OCI-LY3 (cell line): ENCODE results near the gene STAT5B.
A peak's percentile ranks its signal among the peaks of the same experiment; 100 is the strongest.

Source experiments
- H2AFZ ChIP-seq: fragments of 200-600, 300-600 bp; shearing (Covaris generic); 2 replicates; pipeline ENCODE4 v1.6.0; 2014; ENCODE audit warnings: antibody characterized with exemption, low read depth, low read length
- H3K27ac ChIP-seq: fragments of 200-600, 300-600 bp; sonication (generic); 2 replicates; pipeline ENCODE4 v1.5.1; 2014; ENCODE audit warnings: mild to moderate bottlenecking, low read length, moderate library complexity, mixed read lengths
- H3K27me3 ChIP-seq: fragments of 200-600, 300-600 bp; sonication (generic); 2 replicates; pipeline ENCODE4 v1.6.1; 2014; ENCODE audit warnings: low read depth, low read length, mixed read lengths
- H3K36me3 ChIP-seq: fragments of 200-600, 300-600 bp; sonication (generic); replicated peaks from 2 replicates; pipeline ENCODE3; 2014; ENCODE audit warnings: low read depth, low read length, mixed read lengths
- H3K4me1 ChIP-seq: fragments of 300-600, 200-600 bp; sonication (generic); 2 replicates; pipeline ENCODE4 v1.6.1; 2014; ENCODE audit warnings: low read length, mixed read lengths
- H3K4me2 ChIP-seq: fragments of 200-600, 300-600 bp; sonication (generic); 2 replicates; pipeline ENCODE4 v1.6.1; 2014; ENCODE audit warnings: low read length, mixed read lengths
- H3K4me3 ChIP-seq: fragments of 300-600, 200-600 bp; sonication (generic); 2 replicates; pipeline ENCODE4 v1.5.1; 2014; ENCODE audit warnings: antibody characterized with exemption, mild to moderate bottlenecking, low read length, moderate library complexity
- H3K79me2 ChIP-seq: fragments of 300-600, 200-600 bp; shearing (Covaris generic); 2 replicates; pipeline ENCODE4 v1.6.1; 2014; ENCODE audit warnings: mild to moderate bottlenecking, low read length, mixed read lengths
- H3K9ac ChIP-seq: fragments of 300-600, 200-600 bp; shearing (Covaris generic); 2 replicates; pipeline ENCODE4 v1.6.0; 2014; ENCODE audit warnings: mild to moderate bottlenecking, low read length, moderate library complexity
- H3K9me3 ChIP-seq: fragments of 200-600, 300-600 bp; shearing (Covaris generic); 2 replicates; pipeline ENCODE4 v1.6.1; 2014; ENCODE audit warnings: low read length, mixed read lengths; ENCODE audit not compliant: insufficient read depth
- H4K20me1 ChIP-seq: fragments of 200-600, 300-600 bp; sonication (generic); 2 replicates; pipeline ENCODE4 v1.6.1; 2016; ENCODE audit warnings: low read length, mixed read lengths; ENCODE audit not compliant: insufficient read depth
- EZH2phosphoT487 ChIP-seq: fragments of 200-600 bp; shearing (Covaris generic); IDR thresholded peaks from 2 replicates; pipeline ENCODE4 v1.6.1; 2018; ENCODE audit warnings: antibody characterized with exemption, mixed run types, low read depth
- TF ChIP-seq, protein P1 (sequence below): fragments of 200-600, 300-600 bp; sonication (generic); IDR thresholded peaks from 2 replicates; pipeline ENCODE4 v1.5.1; 2014; ENCODE audit warnings: antibody characterized with exemption, low read length, low read depth

Gene STAT5B

DNA sequence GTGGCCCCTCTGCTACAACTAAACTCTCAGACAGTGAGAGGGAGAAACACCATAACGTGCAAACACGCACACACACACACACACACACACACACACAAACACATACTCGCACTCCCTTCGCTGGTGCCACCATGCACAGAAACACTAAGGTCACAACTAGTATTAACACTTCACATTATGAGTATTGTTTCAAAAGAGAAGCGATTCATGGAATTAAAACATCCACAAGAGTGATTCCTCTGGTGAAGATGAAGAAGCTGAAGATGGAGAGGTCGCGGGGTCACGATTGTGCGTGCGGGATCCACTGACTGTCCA lies 74.8 kb downstream of the STAT5B start:
- H3K27ac ChIP-seq: no peak overlapping the region
- H2AFZ ChIP-seq: no peak overlapping the region
- peaks cover 40% of the 10 kb centered on the region for H3K36me3 ChIP-seq
- peaks cover 18% of the 10 kb centered on the region for H3K4me1 ChIP-seq
- TF ChIP-seq EZH2phosphoT487: no peak
- TF ChIP-seq, protein P1, sequence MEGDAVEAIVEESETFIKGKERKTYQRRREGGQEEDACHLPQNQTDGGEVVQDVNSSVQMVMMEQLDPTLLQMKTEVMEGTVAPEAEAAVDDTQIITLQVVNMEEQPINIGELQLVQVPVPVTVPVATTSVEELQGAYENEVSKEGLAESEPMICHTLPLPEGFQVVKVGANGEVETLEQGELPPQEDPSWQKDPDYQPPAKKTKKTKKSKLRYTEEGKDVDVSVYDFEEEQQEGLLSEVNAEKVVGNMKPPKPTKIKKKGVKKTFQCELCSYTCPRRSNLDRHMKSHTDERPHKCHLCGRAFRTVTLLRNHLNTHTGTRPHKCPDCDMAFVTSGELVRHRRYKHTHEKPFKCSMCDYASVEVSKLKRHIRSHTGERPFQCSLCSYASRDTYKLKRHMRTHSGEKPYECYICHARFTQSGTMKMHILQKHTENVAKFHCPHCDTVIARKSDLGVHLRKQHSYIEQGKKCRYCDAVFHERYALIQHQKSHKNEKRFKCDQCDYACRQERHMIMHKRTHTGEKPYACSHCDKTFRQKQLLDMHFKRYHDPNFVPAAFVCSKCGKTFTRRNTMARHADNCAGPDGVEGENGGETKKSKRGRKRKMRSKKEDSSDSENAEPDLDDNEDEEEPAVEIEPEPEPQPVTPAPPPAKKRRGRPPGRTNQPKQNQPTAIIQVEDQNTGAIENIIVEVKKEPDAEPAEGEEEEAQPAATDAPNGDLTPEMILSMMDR: no peak
- H3K27me3 ChIP-seq: no peaks in the 10 kb centered on the region
- no peaks in the 10 kb centered on the region for H3K9me3 ChIP-seq
- H4K20me1 ChIP-seq: no peaks in the 10 kb centered on the region
- no peaks in the 10 kb centered on the region for H3K79me2 ChIP-seq
- no peak overlapping the region for H3K4me3 ChIP-seq
- no peak overlapping the region for H3K9ac ChIP-seq
- H3K4me2 ChIP-seq: no peak overlapping the region

DNA sequence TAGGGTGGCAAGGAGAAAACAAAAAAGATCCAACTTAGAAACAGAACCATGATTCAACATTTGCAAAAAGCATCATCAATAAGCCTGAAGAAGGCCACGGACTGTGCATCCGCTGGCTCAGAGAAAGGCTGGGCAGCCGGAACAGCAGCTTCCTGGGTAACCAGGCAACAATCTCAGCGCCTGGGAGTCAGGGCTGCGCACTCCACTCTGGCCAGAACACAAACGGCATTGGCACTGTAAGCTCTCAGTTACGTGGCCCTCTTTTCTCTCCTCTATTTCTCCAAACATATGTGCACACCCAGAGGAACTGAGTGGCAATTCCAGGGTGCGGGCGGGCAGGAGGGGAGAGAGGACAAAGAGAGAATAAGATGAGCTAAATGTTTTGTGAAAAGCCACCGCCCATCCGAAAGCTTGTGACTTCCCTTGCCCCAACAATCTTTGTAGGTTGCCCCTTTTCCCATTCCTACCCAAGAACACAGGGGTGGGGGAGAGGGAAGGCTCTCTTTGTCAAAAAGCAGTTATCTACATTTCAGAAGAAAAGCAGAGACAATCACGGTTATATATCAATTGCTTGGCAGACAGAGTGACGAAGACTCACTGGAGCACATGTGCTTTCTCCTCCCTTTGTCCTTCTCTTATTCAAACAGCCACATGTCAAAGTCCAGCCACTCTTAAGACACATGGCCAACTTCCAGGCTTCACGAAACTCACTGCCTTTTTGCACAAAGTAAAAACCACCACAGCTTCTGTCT lies 75.3 kb downstream of the STAT5B start:
- Histone ChIP-seq H3K27me3 (no peaks in the 10 kb centered on the region), H3K27ac (peak overlapping the region; percentile 11; the same call in 1 of the 2 replicates), H3K9me3 (no peaks in the 10 kb centered on the region), H3K4me3 (no peak overlapping the region), H3K9ac (no peak overlapping the region), H3K79me2 (no peaks in the 10 kb centered on the region), H3K36me3 (peaks cover 36% of the 10 kb centered on the region), H3K4me2 (no peak overlapping the region), H3K4me1 (peaks cover 18% of the 10 kb centered on the region), H4K20me1 (no peaks in the 10 kb centered on the region), H2AFZ (no peak overlapping the region)
- TF ChIP-seq, protein P1: no peak
- no peak for TF ChIP-seq EZH2phosphoT487

DNA sequence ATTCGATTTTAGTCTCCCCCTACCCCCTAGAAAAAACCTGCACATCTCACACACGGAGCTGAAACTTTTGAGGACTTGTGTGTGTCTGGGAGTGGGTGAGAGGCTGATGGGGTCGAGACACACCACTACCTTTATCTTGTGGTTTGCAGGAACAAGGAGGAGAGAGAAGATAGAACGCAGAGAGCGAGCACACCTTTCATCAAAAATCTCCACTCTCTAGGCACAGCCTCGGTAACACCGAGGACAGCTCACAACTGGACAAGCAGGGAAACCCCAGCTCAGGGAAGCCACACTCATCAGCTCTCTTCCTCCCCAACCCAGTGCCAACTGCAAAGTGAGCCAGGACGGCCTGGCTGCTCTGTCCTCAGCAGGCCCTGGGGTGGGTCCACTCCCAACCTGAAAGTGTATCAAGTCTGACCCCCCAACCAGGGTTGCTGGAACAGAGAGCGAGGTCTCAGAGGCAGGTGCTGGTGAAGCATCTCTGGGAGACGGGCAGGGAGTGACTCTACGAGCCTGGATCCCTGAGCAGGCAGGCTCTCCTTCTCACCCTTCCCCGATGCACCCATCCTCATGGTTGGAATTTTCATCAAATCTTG lies 76.7 kb downstream of the STAT5B start:
- peak overlapping the region; percentile 47 for H3K9ac ChIP-seq
- H3K4me3 ChIP-seq: no peak overlapping the region
- no peak overlapping the region for H2AFZ ChIP-seq
- H3K79me2 ChIP-seq: no peaks in the 10 kb centered on the region
- no peaks in the 10 kb centered on the region for H3K9me3 ChIP-seq
- H3K4me1 ChIP-seq: peaks cover 18% of the 10 kb centered on the region
- H3K4me2 ChIP-seq: peak overlapping the region; percentile 60
- H3K36me3 ChIP-seq: peaks cover 27% of the 10 kb centered on the region
- H3K27me3 ChIP-seq: no peaks in the 10 kb centered on the region
- TF ChIP-seq, protein P1: no peak
- TF ChIP-seq EZH2phosphoT487: no peak
- H4K20me1 ChIP-seq: no peaks in the 10 kb centered on the region
- H3K27ac ChIP-seq: peak overlapping the region; percentile 93

DNA sequence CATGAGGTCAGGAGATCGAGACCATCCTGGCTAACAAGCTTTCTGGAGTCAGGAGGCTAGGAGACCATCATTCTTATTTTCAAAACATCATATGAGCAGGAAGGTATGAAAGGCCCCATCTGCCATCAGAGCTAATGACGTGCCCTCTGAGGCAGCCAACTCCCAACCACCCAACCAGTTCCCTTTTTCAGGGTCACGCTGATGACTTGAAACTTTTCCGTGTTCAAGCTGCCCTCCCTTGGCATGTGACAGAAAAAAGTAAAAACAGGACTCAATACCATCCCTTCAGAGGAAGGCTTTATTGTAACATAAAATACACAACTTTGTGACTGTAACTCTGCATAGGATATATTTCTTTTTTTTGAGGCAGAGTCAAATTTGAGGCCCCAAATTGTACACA lies 77.3 kb downstream of the STAT5B start:
- Histone ChIP-seq H4K20me1 (no peaks in the 10 kb centered on the region), H3K27ac (peak overlapping the region; percentile 93), H3K9ac (peak overlapping the region; percentile 58)

More for the DNA sequence above, 77.3 kb downstream of the STAT5B start:
- Histone ChIP-seq H3K4me3 (0 out of 2 replicates have a peak overlapping the region, but pooled peaks have one; percentile 24), H2AFZ (no peak overlapping the region), H3K79me2 (no peaks in the 10 kb centered on the region), H3K36me3 (peaks cover 21% of the 10 kb centered on the region), H3K4me2 (peak overlapping the region; percentile 60), H3K9me3 (no peaks in the 10 kb centered on the region), H3K4me1 (peaks cover 18% of the 10 kb centered on the region), H3K27me3 (no peaks in the 10 kb centered on the region)
- TF ChIP-seq, protein P1: no peak; the same call in 1 of the 2 replicates
- TF ChIP-seq EZH2phosphoT487: no peak
